ENCODE data around the gene SYNPO.

Gene SYNPO

GRCh38 chr5:150658121-150658520, 17.7 kb downstream of the SYNPO start:
- Histone ChIP-seq H3K27me3 (ENCODE audit: control insufficient read depth in 1 of 2, insufficient read depth in 2 of 2, low read length in 2 of 2) (no peaks in the 10 kb centered on the region), H3K27ac (ENCODE audit: low read depth, low read length) (no peak overlapping the region), H3K4me1 (ENCODE audit: insufficient read depth, low read length) (peaks cover 25% of the 10 kb centered on the region), H3K36me3 (ENCODE audit: insufficient read depth, low read length) (no peaks in the 10 kb centered on the region), H3K9ac (ENCODE audit: low read length) (no peak overlapping the region), H3K9me3 (ENCODE audit: low read length) (no peaks in the 10 kb centered on the region), H3K4me3 (ENCODE audit: low read depth in 1 of 2, low read length in 2 of 2) (no peak overlapping the region)

GRCh38 chr5:150658699-150659265, 18.3 kb downstream of the SYNPO start:
- Histone ChIP-seq H3K9ac (ENCODE audit: low read length) (no peak overlapping the region), H3K27me3 (ENCODE audit: control insufficient read depth in 1 of 2, insufficient read depth in 2 of 2, low read length in 2 of 2) (no peaks in the 10 kb centered on the region), H3K36me3 (ENCODE audit: insufficient read depth, low read length) (no peaks in the 10 kb centered on the region), H3K9me3 (ENCODE audit: low read length) (no peaks in the 10 kb centered on the region), H3K27ac (ENCODE audit: low read depth, low read length) (no peak overlapping the region), H3K4me3 (ENCODE audit: low read depth in 1 of 2, low read length in 2 of 2) (no peak overlapping the region), H3K4me1 (ENCODE audit: insufficient read depth, low read length) (peaks cover 20% of the 10 kb centered on the region)

DNA sequence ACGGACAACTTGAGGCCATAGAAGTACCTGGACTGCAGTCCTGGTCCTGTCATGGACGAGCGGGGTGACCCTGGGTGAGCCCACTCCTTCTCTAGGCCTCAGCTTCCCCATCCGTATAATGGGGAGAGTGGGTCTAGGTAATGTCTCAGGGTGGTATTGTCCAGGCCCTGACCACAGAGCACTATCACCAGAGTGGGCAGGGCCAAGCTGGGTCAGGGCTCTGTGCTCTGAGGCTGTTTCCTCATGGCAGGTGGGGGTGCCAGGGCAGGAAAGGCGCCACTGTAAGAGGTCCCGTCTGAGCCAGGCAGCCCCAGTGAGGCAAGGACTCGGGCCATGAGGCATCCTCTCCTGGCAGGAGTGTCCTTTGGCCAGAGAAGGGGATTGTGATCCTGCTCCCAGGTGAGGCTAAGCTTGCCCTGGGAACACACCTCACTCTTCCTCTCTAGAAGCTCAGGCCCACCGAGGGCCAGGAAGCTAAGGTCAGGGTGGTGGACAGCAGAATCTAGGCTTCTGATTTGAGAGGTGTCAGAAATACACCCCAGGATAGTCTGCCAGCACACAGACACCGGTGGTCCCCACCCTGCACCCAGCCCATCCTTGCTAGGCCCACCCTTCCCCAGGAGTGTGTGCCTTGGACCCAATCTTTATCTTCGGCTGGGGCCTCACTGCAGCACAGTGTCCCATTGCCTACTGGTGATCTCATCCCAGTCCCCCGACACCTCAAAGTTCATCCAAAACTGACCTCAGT, 19.1 kb downstream of the SYNPO start:
- H3K9ac ChIP-seq (ENCODE audit: low read length): no peak overlapping the region

GRCh38 chr5:150660108-150660831, 19.8 kb downstream of the SYNPO start:
- no peak overlapping the region for H3K9ac ChIP-seq (ENCODE audit: low read length)
- H3K27me3 ChIP-seq (ENCODE audit: control insufficient read depth in 1 of 2, insufficient read depth in 2 of 2, low read length in 2 of 2): no peaks in the 10 kb centered on the region
- H3K4me1 ChIP-seq (ENCODE audit: insufficient read depth, low read length): peaks cover 15% of the 10 kb centered on the region
- no peak overlapping the region for H3K27ac ChIP-seq (ENCODE audit: low read depth, low read length)
- H3K4me3 ChIP-seq (ENCODE audit: low read depth in 1 of 2, low read length in 2 of 2): no peak overlapping the region
- no peaks in the 10 kb centered on the region for H3K9me3 ChIP-seq (ENCODE audit: low read length)
- H3K36me3 ChIP-seq (ENCODE audit: insufficient read depth, low read length): no peaks in the 10 kb centered on the region

More for the DNA sequence above, 19.1 kb downstream of the SYNPO start:
- Histone ChIP-seq H3K27me3 (ENCODE audit: control insufficient read depth in 1 of 2, insufficient read depth in 2 of 2, low read length in 2 of 2) (no peaks in the 10 kb centered on the region), H3K27ac (ENCODE audit: low read depth, low read length) (no peak overlapping the region), H3K9me3 (ENCODE audit: low read length) (no peaks in the 10 kb centered on the region), H3K4me3 (ENCODE audit: low read depth in 1 of 2, low read length in 2 of 2) (no peak overlapping the region), H3K4me1 (ENCODE audit: insufficient read depth, low read length) (peaks cover 15% of the 10 kb centered on the region), H3K36me3 (ENCODE audit: insufficient read depth, low read length) (no peaks in the 10 kb centered on the region)

DNA sequence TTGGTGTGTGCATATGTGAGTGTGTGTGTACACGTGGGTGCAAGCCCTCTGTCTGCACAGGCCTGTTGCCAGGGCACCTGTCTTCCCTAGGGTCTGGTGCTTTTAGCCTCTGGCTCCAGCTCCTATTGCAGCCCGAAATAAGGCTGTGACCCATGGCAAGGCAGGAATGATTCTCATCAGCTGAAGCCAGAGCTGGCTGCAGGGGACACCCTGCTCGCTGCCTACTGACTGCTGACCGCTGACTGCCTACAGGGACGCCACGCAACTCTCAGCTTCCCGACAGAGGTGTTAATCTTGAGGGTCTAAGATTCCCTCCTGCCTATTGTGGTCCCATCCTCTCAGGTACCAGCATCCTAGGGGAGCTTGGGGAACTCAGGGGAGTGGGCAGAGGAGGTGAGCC, 20.6 kb downstream of the SYNPO start, which contains the start of gene MYOZ3:
MYOZ3 (plus strand) TSS at position 166 of the 400 bp plus-strand sequence. CDS start 1,691 bp downstream, outside the sequence.
- Histone ChIP-seq H3K27ac (ENCODE audit: low read depth, low read length) (no peak within 1 kb of the TSS), H3K9ac (ENCODE audit: low read length) (no peak within 1 kb of the TSS), H3K36me3 (ENCODE audit: insufficient read depth, low read length) (no peaks in the 10 kb centered on the region), H3K27me3 (ENCODE audit: control insufficient read depth in 1 of 2, insufficient read depth in 2 of 2, low read length in 2 of 2) (no peaks in the 10 kb centered on the region), H3K4me1 (ENCODE audit: insufficient read depth, low read length) (peaks cover 13% of the 10 kb centered on the region), H3K9me3 (ENCODE audit: low read length) (no peaks in the 10 kb centered on the region), H3K4me3 (ENCODE audit: low read depth in 1 of 2, low read length in 2 of 2) (no peak within 1 kb of the TSS)

DNA sequence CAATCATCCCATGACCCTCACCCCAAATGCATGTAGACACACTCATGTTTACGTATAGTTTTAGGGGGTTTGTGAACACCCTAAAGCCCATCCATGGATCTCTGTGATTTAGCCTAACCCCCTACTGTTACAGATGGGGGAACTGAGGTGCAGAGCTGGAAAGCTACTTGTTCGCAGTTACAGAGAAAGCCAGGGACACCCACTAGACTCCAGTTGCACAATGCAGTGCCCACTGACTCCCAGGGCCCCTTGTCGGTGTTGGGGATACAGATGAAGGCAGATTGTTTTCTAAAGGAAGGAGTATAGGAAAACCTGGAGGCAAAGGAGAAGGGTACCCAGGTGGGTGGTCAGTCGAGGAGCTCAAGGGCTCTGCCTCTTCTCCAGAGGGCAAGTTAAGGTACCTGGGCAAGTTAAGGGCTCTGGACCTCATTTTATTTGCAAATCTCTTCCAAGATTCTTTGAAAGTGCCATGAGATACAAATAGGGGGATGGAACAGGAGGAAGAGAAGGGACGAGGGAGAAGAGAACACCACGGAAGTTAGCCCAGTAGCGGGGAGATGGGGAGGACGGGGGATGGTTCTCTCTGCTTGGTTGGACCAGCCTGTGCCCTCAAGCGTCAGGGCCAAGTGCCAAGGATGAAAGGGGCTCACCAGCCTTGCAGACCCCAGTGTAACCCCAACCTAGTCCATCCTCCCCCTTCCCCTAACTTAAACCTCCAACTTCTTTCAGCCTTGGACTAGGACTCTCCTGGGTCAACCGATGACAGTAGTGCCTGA, 21.5 kb downstream of the SYNPO start:
- Histone ChIP-seq H3K4me1 (ENCODE audit: insufficient read depth, low read length) (peaks cover 9% of the 10 kb centered on the region), H3K36me3 (ENCODE audit: insufficient read depth, low read length) (no peaks in the 10 kb centered on the region), H3K27me3 (ENCODE audit: control insufficient read depth in 1 of 2, insufficient read depth in 2 of 2, low read length in 2 of 2) (no peaks in the 10 kb centered on the region), H3K4me3 (ENCODE audit: low read depth in 1 of 2, low read length in 2 of 2) (no peak overlapping the region), H3K9me3 (ENCODE audit: low read length) (no peaks in the 10 kb centered on the region), H3K27ac (ENCODE audit: low read depth, low read length) (no peak overlapping the region), H3K9ac (ENCODE audit: low read length) (no peak overlapping the region)

DNA sequence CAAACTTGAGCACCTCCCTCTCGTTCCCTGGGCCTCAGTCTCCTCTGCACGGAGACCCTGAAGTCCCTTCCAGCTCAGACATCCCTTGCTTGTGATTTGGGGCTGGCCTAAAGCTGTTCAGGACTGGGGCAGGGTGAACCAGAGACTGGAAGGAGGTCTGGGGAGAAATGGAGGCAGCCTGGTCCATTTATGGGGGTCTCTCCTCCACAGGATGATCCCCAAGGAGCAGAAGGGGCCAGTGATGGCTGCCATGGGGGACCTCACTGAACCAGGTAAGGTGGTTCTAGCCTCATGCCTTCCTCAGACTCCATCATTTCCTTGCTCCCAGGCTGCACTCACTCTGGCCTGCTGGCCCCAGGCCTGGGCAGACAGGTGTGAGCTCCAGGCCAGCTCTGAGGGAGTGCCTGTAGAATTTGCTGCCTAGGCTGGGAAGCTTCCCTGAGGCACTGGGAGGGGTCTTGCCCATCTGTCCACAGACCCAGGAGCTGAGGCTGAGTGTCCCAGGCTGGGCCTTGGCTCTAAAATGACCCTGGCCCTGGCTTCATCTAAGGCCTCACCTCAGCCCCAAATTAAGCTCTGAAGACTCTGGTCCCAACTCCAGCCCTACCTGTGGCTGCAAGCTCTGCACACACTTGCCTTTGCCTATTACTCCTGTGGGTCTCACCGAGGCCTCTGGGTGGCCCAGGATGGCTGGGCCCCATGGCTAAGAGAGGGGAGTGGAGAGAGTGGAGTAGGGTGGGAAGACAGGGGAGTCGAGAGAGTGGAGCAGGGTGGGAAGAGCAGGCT, 22.5 kb downstream of the SYNPO start:
- no peak overlapping the region for H3K9ac ChIP-seq (ENCODE audit: low read length)
- H3K9me3 ChIP-seq (ENCODE audit: low read length): no peaks in the 10 kb centered on the region
- H3K4me3 ChIP-seq (ENCODE audit: low read depth in 1 of 2, low read length in 2 of 2): no peak overlapping the region
- no peaks in the 10 kb centered on the region for H3K36me3 ChIP-seq (ENCODE audit: insufficient read depth, low read length)
- no peaks in the 10 kb centered on the region for H3K27me3 ChIP-seq (ENCODE audit: control insufficient read depth in 1 of 2, insufficient read depth in 2 of 2, low read length in 2 of 2)
- H3K4me1 ChIP-seq (ENCODE audit: insufficient read depth, low read length): peaks cover under 1% of the 10 kb centered on the region
- H3K27ac ChIP-seq (ENCODE audit: low read depth, low read length): no peak overlapping the region

- Histone ChIP-seq H3K36me3 (ENCODE audit: insufficient read depth, low read length) (no peaks in the 10 kb centered on the region), H3K27ac (ENCODE audit: low read depth, low read length) (no peak overlapping the region), H3K9me3 (ENCODE audit: low read length) (no peaks in the 10 kb centered on the region), H3K9ac (ENCODE audit: low read length) (no peak overlapping the region), H3K4me1 (ENCODE audit: insufficient read depth, low read length) (no peaks in the 10 kb centered on the region), H3K27me3 (ENCODE audit: control insufficient read depth in 1 of 2, insufficient read depth in 2 of 2, low read length in 2 of 2) (no peaks in the 10 kb centered on the region), H3K4me3 (ENCODE audit: low read depth in 1 of 2, low read length in 2 of 2) (no peak overlapping the region)
These were observed 23.5 kb downstream of the SYNPO start for GRCh38 chr5:150663936-150664335.

DNA sequence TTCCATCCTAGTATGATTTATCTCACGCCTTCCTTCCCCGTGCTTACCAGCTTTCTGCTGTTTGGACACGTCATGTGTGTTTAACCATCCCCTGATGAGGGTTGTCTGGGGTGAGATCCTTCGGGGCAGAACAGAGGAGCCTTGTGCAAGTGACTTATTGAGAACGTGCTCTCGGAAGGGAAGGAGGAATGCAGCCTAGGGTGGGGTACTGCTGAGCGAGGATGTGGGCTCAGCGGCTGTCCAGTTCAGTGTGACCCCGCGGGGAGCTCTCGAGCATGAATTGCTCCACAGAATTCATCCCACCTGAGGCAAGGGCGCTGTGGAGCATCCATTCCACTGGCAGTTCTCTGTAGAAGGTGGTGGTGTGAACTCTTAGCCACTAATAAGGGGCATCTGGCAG, 24.6 kb downstream of the SYNPO start:
- Histone ChIP-seq H3K4me1 (ENCODE audit: insufficient read depth, low read length) (no peaks in the 10 kb centered on the region), H3K27ac (ENCODE audit: low read depth, low read length) (no peak overlapping the region)

DNA sequence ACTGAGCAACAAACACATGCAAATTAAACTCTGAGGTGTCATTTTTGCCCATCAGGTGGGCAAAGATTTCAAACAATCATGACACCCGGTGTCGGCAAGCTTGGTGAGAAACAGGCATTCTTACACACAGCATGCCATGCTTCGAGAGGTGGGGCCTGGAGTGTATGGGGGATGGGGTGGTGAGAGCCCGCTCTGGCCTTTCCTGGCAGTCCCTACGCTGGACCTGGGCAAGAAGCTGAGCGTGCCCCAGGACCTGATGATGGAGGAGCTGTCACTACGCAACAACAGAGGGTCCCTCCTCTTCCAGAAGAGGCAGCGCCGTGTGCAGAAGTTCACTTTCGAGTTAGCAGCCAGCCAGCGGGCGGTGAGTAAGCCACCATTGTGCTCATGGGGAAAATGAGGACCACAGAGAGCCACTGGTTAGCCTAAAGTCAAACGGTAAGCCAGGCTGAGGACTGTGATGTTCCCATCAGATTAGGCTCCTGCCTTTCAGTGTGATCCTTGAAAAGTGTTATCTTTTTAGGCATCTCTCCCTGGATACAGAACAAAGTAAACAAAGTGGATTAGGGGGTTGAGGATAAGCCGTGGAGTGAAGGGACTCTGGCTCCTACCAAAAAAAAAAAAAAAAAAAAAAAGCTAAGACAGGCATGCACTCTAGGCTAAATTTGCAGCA, 30.0 kb downstream of the SYNPO start:
- peaks cover 8% of the 10 kb centered on the region for H3K4me1 ChIP-seq (ENCODE audit: insufficient read depth, low read length)
- H3K27ac ChIP-seq (ENCODE audit: low read depth, low read length): no peak overlapping the region
- H3K27me3 ChIP-seq (ENCODE audit: control insufficient read depth in 1 of 2, insufficient read depth in 2 of 2, low read length in 2 of 2): peaks cover 6 to 20% of the 10 kb centered on the region in 2 donors
- no peak overlapping the region for H3K4me3 ChIP-seq (ENCODE audit: low read depth in 1 of 2, low read length in 2 of 2)
- no peaks in the 10 kb centered on the region for H3K36me3 ChIP-seq (ENCODE audit: insufficient read depth, low read length)
- no peaks in the 10 kb centered on the region for H3K9me3 ChIP-seq (ENCODE audit: low read length)
- no peak overlapping the region for H3K9ac ChIP-seq (ENCODE audit: low read length)

More for the DNA sequence above, 24.6 kb downstream of the SYNPO start:
- Histone ChIP-seq H3K27me3 (ENCODE audit: control insufficient read depth in 1 of 2, insufficient read depth in 2 of 2, low read length in 2 of 2) (peaks cover 0 to under 1% of the 10 kb centered on the region in 2 donors), H3K9me3 (ENCODE audit: low read length) (no peaks in the 10 kb centered on the region), H3K36me3 (ENCODE audit: insufficient read depth, low read length) (no peaks in the 10 kb centered on the region), H3K9ac (ENCODE audit: low read length) (no peak overlapping the region), H3K4me3 (ENCODE audit: low read depth in 1 of 2, low read length in 2 of 2) (no peak overlapping the region)

Data from muscle layer of colon (tissue), 2 donors.